A673 (cell line): ENCODE measurements around the gene CERS6. TPM values are rescaled to one million over a fixed set of nuclear protein-coding genes. Genes with fewer than 3 reads are reported as not detected.

Experiments
- BruUV-seq: library from RNA; stranded (reverse); fragments of 400-500 nt; replicated peaks from 2 replicates; lab custom pipeline; 2021; lab: Mats Ljungman, UMichigan
- CTCF ChIA-PET: fragments of 300-600 bp; sonication (Branson Sonifier 250); formaldehyde crosslinking; loops from one replicate; lab custom pipeline; 2022; ENCODE audit warnings: antibody characterized with exemption; lab: Charles Lee
- POLR2A ChIA-PET: fragments of 300-600 bp; sonication (Branson Sonifier 250); formaldehyde crosslinking; loops from one replicate; lab custom pipeline; 2022; ENCODE audit warnings: antibody characterized with exemption; ENCODE audit not compliant: low non-redundant PET; lab: Charles Lee
- DNase-seq: peaks from one replicate; pipeline ENCODE4 v3.0.0-alpha.2; 2015; ENCODE audit warnings: low spot score
- H3K27ac ChIP-seq: fragments of 200-600 bp; sonication (generic); 2 replicates; pipeline ENCODE4 v1.5.1; 2016; ENCODE audit warnings: mixed run types, low read depth, mild to moderate bottlenecking, mixed read lengths, antibody characterized with exemption, low read length; ENCODE audit not compliant: poor library complexity, severe bottlenecking
- H3K27me3 ChIP-seq: fragments of 200-600 bp; sonication (generic); replicated peaks from 2 replicates; pipeline ENCODE4 v1.6.1; 2017; ENCODE audit warnings: mixed run types, low read depth, mild to moderate bottlenecking, mixed read lengths, antibody characterized with exemption, low read length; ENCODE audit not compliant: insufficient read depth, poor library complexity
- H3K36me3 ChIP-seq: fragments of 200-600 bp; sonication (generic); 2 replicates; pipeline ENCODE4 v1.6.1; 2016; ENCODE audit warnings: mixed run types, mild to moderate bottlenecking, mixed read lengths, antibody characterized with exemption, low read length; ENCODE audit not compliant: insufficient read depth, poor library complexity, severe bottlenecking
- H3K4me1 ChIP-seq: fragments of 200-600 bp; sonication (generic); 2 replicates; pipeline ENCODE4 v1.6.1; 2017; ENCODE audit warnings: mixed run types, mild to moderate bottlenecking, mixed read lengths, antibody characterized with exemption, low read length; ENCODE audit not compliant: insufficient read depth, poor library complexity, severe bottlenecking
- H3K4me3 ChIP-seq: fragments of 200-600 bp; sonication (generic); 2 replicates; pipeline ENCODE4 v1.5.1; 2016; ENCODE audit warnings: low read depth, mixed run types, mild to moderate bottlenecking, mixed read lengths, low read length; ENCODE audit not compliant: poor library complexity, severe bottlenecking
- H3K9me3 ChIP-seq: fragments of 200-600 bp; sonication (generic); 2 replicates; pipeline ENCODE4 v1.6.1; 2016; ENCODE audit warnings: mixed run types, low read depth, mild to moderate bottlenecking, mixed read lengths, antibody characterized with exemption, low read length; ENCODE audit not compliant: poor library complexity, severe bottlenecking
- CTCF ChIP-seq: fragments of 300-800, 200-600 bp; sonication (generic); conservative IDR thresholded peaks from 2 replicates; pipeline ENCODE4 v1.5.1; 2017; ENCODE audit warnings: low read depth, mild to moderate bottlenecking, antibody characterized with exemption, low read length, moderate library complexity, mixed read lengths
- EZH2 ChIP-seq: fragments of 200-600 bp; sonication (generic); IDR thresholded peaks from 2 replicates; pipeline ENCODE4 v1.6.1; 2017; ENCODE audit warnings: borderline replicate concordance, low read depth, mild to moderate bottlenecking, mixed read lengths, antibody characterized with exemption, low read length; ENCODE audit not compliant: poor library complexity, severe bottlenecking
- intact Hi-C: fragments of 100-400 bp; cut with micrococcal nuclease; formaldehyde crosslinking; loops from one replicate; pipeline ENCODE4 v1.10.0; 2022; ENCODE audit not compliant: unreplicated experiment
- total RNA-seq: library from RNA; stranded (reverse); gene quantifications from 2 replicates; pipeline ENCODE4 v1.2.3, GENCODE V29; 2021

Gene CERS6
- total RNA-seq, 1 experiment from 2014 or later: 12.4 TPM

GRCh38 chr2:168424971-168425370, 31.1 kb upstream of the CERS6 start:
- no peaks in the 10 kb centered on the region for H3K36me3 ChIP-seq
- H3K27me3 ChIP-seq: no peaks in the 10 kb centered on the region
- no peak overlapping the region for H3K4me3 ChIP-seq
- no peak overlapping the region for H3K27ac ChIP-seq
- ChIA-PET POLR2A (no interaction called here), CTCF (no interaction called here)
- intact Hi-C loops: no loop called here
- H3K9me3 ChIP-seq: no peaks in the 10 kb centered on the region
- TF ChIP-seq EZH2: no peak
- TF ChIP-seq CTCF: no peak
- no peaks in the 10 kb centered on the region for H3K4me1 ChIP-seq
- no TSS peak for BruUV-seq
- DNase-seq: no peak

- intact Hi-C loops: no loop called here
- Histone ChIP-seq H3K36me3 (no peaks in the 10 kb centered on the region), H3K4me3 (no peak overlapping the region), H3K27ac (no peak overlapping the region), H3K9me3 (no peaks in the 10 kb centered on the region), H3K27me3 (no peaks in the 10 kb centered on the region), H3K4me1 (no peaks in the 10 kb centered on the region)
- POLR2A ChIA-PET: no interaction called here
- no peak for DNase-seq
- no TSS peak for BruUV-seq
- CTCF ChIA-PET: no interaction called here
- TF ChIP-seq CTCF: no peak
- no peak for TF ChIP-seq EZH2
Measured at GRCh38 chr2:168426861-168427260, 29.2 kb upstream of the CERS6 start.

GRCh38 chr2:168427451-168427850, 28.6 kb upstream of the CERS6 start:
- no peaks in the 10 kb centered on the region for H3K36me3 ChIP-seq
- H3K9me3 ChIP-seq: no peaks in the 10 kb centered on the region
- no peak overlapping the region for H3K4me3 ChIP-seq
- intact Hi-C loops: no loop called here
- no peaks in the 10 kb centered on the region for H3K4me1 ChIP-seq
- CTCF ChIA-PET: no interaction called here
- no TSS peak for BruUV-seq
- H3K27me3 ChIP-seq: no peaks in the 10 kb centered on the region
- POLR2A ChIA-PET: no interaction called here
- no peak for DNase-seq
- TF ChIP-seq EZH2 (no peak), CTCF (no peak)
- no peak overlapping the region for H3K27ac ChIP-seq
